Superior temporal gyrus (tissue), 1 donor: ENCODE measurements around the gene COL4A1.

Source experiments
- DNase-seq: peaks from one replicate; pipeline ENCODE4 v3.0.0-alpha.2; 2016; ENCODE audit errors: extremely low spot score

COL4A1 gene

GRCh38 chr13:110293037-110293436 lies 13.9 kb downstream of the COL4A1 start:
- DNase-seq = no peak

GRCh38 chr13:110291286-110291685 lies 15.7 kb downstream of the COL4A1 start:
- DNase-seq = no peak

- DNase-seq = no peak
Measured at GRCh38 chr13:110290826-110291225, 16.1 kb downstream of the COL4A1 start.

GRCh38 chr13:110290153-110290552 lies 16.8 kb downstream of the COL4A1 start:
- no peak for DNase-seq

- DNase-seq = no peak
Measured at GRCh38 chr13:110289661-110290060, 17.3 kb downstream of the COL4A1 start.

GRCh38 chr13:110289174-110289573 lies 17.8 kb downstream of the COL4A1 start:
- no peak for DNase-seq

GRCh38 chr13:110286833-110287819 lies 19.8 kb downstream of the COL4A1 start:
- DNase-seq = no peak

- no peak for DNase-seq
Measured at GRCh38 chr13:110285991-110286832, 20.7 kb downstream of the COL4A1 start.

- no peak for DNase-seq
Measured at GRCh38 chr13:110284779-110285484, 22.0 kb downstream of the COL4A1 start.

GRCh38 chr13:110283736-110284517 lies 23.0 kb downstream of the COL4A1 start:
- no peak for DNase-seq

GRCh38 chr13:110282316-110282841 lies 24.6 kb downstream of the COL4A1 start:
- no peak for DNase-seq

- DNase-seq = no peak
Measured at GRCh38 chr13:110281736-110282135, 25.2 kb downstream of the COL4A1 start.

- DNase-seq = no peak
Measured at GRCh38 chr13:110280985-110281688, 25.8 kb downstream of the COL4A1 start.

GRCh38 chr13:110280231-110280813 lies 26.6 kb downstream of the COL4A1 start:
- DNase-seq = no peak

GRCh38 chr13:110279684-110280083 lies 27.3 kb downstream of the COL4A1 start:
- no peak for DNase-seq

- DNase-seq = no peak
Measured at GRCh38 chr13:110278859-110279258, 28.1 kb downstream of the COL4A1 start.

- no peak for DNase-seq
Measured at GRCh38 chr13:110277357-110277975, 29.5 kb downstream of the COL4A1 start.

GRCh38 chr13:110276553-110276950 lies 30.4 kb downstream of the COL4A1 start:
- DNase-seq = no peak

- DNase-seq = no peak
Measured at GRCh38 chr13:110275931-110276552, 30.9 kb downstream of the COL4A1 start.
